Ishikawa (cell line): ENCODE data around the gene TGM2.

Experiments
- RAD21 ChIP-seq: IDR thresholded peaks from 2 replicates; pipeline ENCODE4 v1.6.1; 2012; ENCODE audit warnings: low read depth
- TAF1 ChIP-seq: IDR thresholded peaks from 2 replicates; pipeline ENCODE4 v1.6.1; 2012; ENCODE audit warnings: low read depth, mild to moderate bottlenecking
- TEAD4 ChIP-seq: IDR thresholded peaks from 2 replicates; pipeline ENCODE4 v1.6.1; 2012
- USF1 ChIP-seq: IDR thresholded peaks from 2 replicates; pipeline ENCODE4 v1.6.1; 2012
- TF ChIP-seq, protein P1 (sequence below): IDR thresholded peaks from 2 replicates; pipeline ENCODE4 v1.6.1; 2012; ENCODE audit warnings: low read depth, mild to moderate bottlenecking

- TF ChIP-seq TEAD4 (no peak), RAD21 (no peak), USF1 (no peak), TAF1 (no peak)
- TF ChIP-seq, protein P1, sequence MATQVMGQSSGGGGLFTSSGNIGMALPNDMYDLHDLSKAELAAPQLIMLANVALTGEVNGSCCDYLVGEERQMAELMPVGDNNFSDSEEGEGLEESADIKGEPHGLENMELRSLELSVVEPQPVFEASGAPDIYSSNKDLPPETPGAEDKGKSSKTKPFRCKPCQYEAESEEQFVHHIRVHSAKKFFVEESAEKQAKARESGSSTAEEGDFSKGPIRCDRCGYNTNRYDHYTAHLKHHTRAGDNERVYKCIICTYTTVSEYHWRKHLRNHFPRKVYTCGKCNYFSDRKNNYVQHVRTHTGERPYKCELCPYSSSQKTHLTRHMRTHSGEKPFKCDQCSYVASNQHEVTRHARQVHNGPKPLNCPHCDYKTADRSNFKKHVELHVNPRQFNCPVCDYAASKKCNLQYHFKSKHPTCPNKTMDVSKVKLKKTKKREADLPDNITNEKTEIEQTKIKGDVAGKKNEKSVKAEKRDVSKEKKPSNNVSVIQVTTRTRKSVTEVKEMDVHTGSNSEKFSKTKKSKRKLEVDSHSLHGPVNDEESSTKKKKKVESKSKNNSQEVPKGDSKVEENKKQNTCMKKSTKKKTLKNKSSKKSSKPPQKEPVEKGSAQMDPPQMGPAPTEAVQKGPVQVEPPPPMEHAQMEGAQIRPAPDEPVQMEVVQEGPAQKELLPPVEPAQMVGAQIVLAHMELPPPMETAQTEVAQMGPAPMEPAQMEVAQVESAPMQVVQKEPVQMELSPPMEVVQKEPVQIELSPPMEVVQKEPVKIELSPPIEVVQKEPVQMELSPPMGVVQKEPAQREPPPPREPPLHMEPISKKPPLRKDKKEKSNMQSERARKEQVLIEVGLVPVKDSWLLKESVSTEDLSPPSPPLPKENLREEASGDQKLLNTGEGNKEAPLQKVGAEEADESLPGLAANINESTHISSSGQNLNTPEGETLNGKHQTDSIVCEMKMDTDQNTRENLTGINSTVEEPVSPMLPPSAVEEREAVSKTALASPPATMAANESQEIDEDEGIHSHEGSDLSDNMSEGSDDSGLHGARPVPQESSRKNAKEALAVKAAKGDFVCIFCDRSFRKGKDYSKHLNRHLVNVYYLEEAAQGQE, result no peak
Measured at GRCh38 chr20:38162878-38163875, 1.9 kb downstream of the TGM2 start.
